Thoracic aorta (tissue), 2 donors: Measurements from ENCODE around the gene MRPL34. TPM values are rescaled to one million over a fixed set of nuclear protein-coding genes. Genes with fewer than 3 reads are reported as not detected.
"Not testable (repeated sequence)": the region's sequence is repeated elsewhere in the genome, so short reads cannot be mapped to it uniquely, and the experiment has no call there.

Experiments
- ATAC-seq: fragments of 150-250 bp; one replicate; pipeline ENCODE4 v1.8.0; 2017; ENCODE audit warnings: low read depth; ENCODE audit not compliant: insufficient number of reproducible peaks, low FRiP score
- DNase-seq: peaks from one replicate; pipeline ENCODE4 v3.0.0-alpha.2; 2020; ENCODE audit warnings: low spot score
- H3K27ac ChIP-seq, 2 donors: fragments of 200-600 bp; sonication (generic); 1 replicate in 1 of 2; 2 replicates in 1 of 2; pipeline ENCODE4 v1.5.1; 2016; ENCODE audit warnings: mild to moderate bottlenecking in 2 of 2, moderate library complexity in 2 of 2
- H3K27me3 ChIP-seq: fragments of 200-600 bp; sonication (generic); replicated peaks from 2 replicates; pipeline ENCODE4 v1.6.0; 2016; ENCODE audit warnings: mild to moderate bottlenecking; ENCODE audit not compliant: insufficient read depth
- H3K36me3 ChIP-seq: fragments of 200-600 bp; sonication (generic); one replicate; pipeline ENCODE4 v1.5.1; 2016
- H3K4me1 ChIP-seq, 2 donors: fragments of 200-600 bp; sonication (generic); 1 replicate in 1 of 2; 2 replicates in 1 of 2; pipeline versions ENCODE4 v1.5.1 to v1.6.0; 2016; ENCODE audit warnings: low read depth in 2 of 2, mild to moderate bottlenecking in 1 of 2; ENCODE audit not compliant: control insufficient read depth in 1 of 2
- H3K4me3 ChIP-seq: fragments of 200-600 bp; sonication (generic); 2 replicates; pipeline ENCODE4 v1.5.1; 2016; ENCODE audit warnings: mild to moderate bottlenecking
- H3K9me3 ChIP-seq: fragments of 200-600 bp; sonication (generic); 2 replicates; pipeline ENCODE4 v1.5.1; 2016
- CTCF ChIP-seq: fragments of 200-600 bp; sonication (generic); IDR thresholded peaks from one replicate; pipeline ENCODE4 v1.5.1; 2019; ENCODE audit warnings: antibody characterized with exemption
- total RNA-seq, 2 donors: library from RNA; depleted of rRNA; stranded (reverse); fragments of >200 nt; gene quantifications; one replicate each; pipeline versions ENCODE4 v1.1.0 to v1.2.3, GENCODE V29; 2016

Gene MRPL34
- total RNA-seq, 2 donors from 2014 or later: 132 to 140 TPM

- no peak for DNase-seq
- Histone ChIP-seq H3K9me3 (no peaks in the 10 kb centered on the region), H3K4me3 (no peak overlapping the region), H3K4me1 (peaks cover 0 to 5% of the 10 kb centered on the region in 2 donors), H3K36me3 (no peaks in the 10 kb centered on the region), H3K27me3 (no peaks in the 10 kb centered on the region), H3K27ac (no peak overlapping the region)
- ATAC-seq: no peak
- no peak for TF ChIP-seq CTCF
These were observed 11.4 kb upstream of the MRPL34 start for GRCh38 chr19:17294051-17294891.

- not testable (repeated sequence) for ATAC-seq, H3K4me1 ChIP-seq, H3K9me3 ChIP-seq, H3K27me3 ChIP-seq, H3K27ac ChIP-seq, H3K4me3 ChIP-seq, DNase-seq, H3K36me3 ChIP-seq
These were observed 10.1 kb upstream of the MRPL34 start for GRCh38 chr19:17295551-17295950.

GRCh38 chr19:17296273-17296672, 9.4 kb upstream of the MRPL34 start:
- Histone ChIP-seq H3K36me3 (peaks cover 4% of the 10 kb centered on the region), H3K27ac (no peak overlapping the region), H3K27me3 (no peaks in the 10 kb centered on the region), H3K4me3 (no peak overlapping the region), H3K4me1 (peaks cover 0 to 5% of the 10 kb centered on the region in 2 donors), H3K9me3 (no peaks in the 10 kb centered on the region)
- DNase-seq: no peak
- TF ChIP-seq CTCF: no peak
- no peak for ATAC-seq

- no peak for TF ChIP-seq CTCF
These were observed 8.7 kb upstream of the MRPL34 start for GRCh38 chr19:17296976-17297375.

GRCh38 chr19:17300992-17301619, 4.6 kb upstream of the MRPL34 start:
- Histone ChIP-seq H3K4me1 (peaks cover 19 to 36% of the 10 kb centered on the region in 2 donors), H3K27me3 (no peaks in the 10 kb centered on the region), H3K36me3 (peaks cover 4% of the 10 kb centered on the region), H3K4me3 (no peak overlapping the region), H3K9me3 (no peaks in the 10 kb centered on the region), H3K27ac (no peak overlapping the region)
- ATAC-seq (no peak), DNase-seq (no peak)
- no peak for TF ChIP-seq CTCF

More at GRCh38 chr19:17296976-17297375, 8.7 kb upstream of the MRPL34 start:
- Histone ChIP-seq H3K4me1 (peaks cover 2 to 5% of the 10 kb centered on the region in 2 donors), H3K9me3 (no peaks in the 10 kb centered on the region), H3K27me3 (no peaks in the 10 kb centered on the region), H3K27ac (no peak overlapping the region), H3K4me3 (no peak overlapping the region), H3K36me3 (peaks cover 4% of the 10 kb centered on the region)
- no peak for ATAC-seq
- DNase-seq: no peak
